Measurements from ENCODE around the gene RNF130. TPM values are rescaled to one million over a fixed set of nuclear protein-coding genes. Genes with fewer than 3 reads are reported as not detected.

Gene RNF130
- total RNA-seq, 1 donor from 2014 or later = 7.3 TPM

DNA sequence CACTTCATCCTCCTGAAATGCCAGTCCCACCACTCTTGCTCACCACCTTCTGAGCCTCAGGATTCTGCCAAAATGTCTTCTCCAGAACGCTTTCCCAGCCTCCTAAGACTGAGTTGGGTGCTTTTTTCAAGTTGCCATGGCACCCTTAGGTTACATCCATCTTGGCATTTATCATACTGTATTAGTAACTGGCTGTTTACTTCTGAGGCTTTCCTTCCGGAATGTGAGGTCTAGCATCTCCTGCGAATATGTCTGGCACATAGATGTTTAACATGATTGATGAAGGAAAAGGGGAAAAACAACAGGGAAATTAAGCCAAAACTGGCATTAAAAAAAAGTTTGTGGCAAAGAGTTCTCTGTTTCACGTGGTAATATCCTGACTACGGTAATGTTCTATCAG lies 24.9 kb downstream of the RNF130 start:
- Mint-ChIP-seq H3K27me3 (no peaks in the 10 kb centered on the region), H3K36me3 (ENCODE audit: low read depth) (no peaks in the 10 kb centered on the region), H3K9me3 (no peaks in the 10 kb centered on the region), H3K27ac (no peak overlapping the region), H3K4me1 (no peaks in the 10 kb centered on the region), H3K4me3 (no peak overlapping the region)
- no peak for DNase-seq
- intact Hi-C loops (cut with micrococcal nuclease) = no loop called here

DNA sequence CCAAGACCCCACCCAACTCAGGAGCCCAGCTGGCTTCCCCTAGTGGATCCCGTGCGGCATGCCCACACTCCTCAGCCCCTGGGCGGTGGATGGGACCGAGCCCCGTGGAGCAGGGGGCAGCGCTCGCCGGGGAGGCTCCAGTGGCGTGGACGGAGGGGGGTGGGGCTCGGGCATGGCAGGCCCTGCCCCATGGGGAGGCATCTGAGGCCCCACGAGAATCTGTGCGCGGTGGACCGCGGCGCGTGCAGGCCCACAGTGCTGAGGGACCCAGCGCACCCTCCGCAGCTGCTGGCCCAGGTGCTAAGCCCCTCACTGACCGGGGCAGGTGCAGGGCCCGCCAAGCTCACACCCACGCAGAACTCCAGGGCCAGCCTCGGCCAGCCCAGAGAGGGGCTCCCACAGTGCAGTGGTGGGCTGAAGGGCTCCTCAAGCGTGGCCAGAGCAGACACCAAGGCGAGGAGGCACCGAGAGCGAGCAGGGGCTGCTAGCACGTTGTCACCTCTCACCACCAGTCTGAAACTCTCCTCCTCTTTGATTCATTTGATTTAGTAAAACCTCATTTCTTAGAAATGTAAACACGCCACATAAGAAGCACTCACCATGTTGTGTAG lies 25.6 kb downstream of the RNF130 start:
- DNase-seq = no peak
- H3K9me3 Mint-ChIP-seq = no peaks in the 10 kb centered on the region
- H3K27me3 Mint-ChIP-seq = no peaks in the 10 kb centered on the region
- intact Hi-C loops (cut with micrococcal nuclease) = no loop called here
- H3K4me1 Mint-ChIP-seq = no peaks in the 10 kb centered on the region
- no peak overlapping the region for H3K4me3 Mint-ChIP-seq
- no peaks in the 10 kb centered on the region for H3K36me3 Mint-ChIP-seq (ENCODE audit: low read depth)
- H3K27ac Mint-ChIP-seq = no peak overlapping the region

DNA sequence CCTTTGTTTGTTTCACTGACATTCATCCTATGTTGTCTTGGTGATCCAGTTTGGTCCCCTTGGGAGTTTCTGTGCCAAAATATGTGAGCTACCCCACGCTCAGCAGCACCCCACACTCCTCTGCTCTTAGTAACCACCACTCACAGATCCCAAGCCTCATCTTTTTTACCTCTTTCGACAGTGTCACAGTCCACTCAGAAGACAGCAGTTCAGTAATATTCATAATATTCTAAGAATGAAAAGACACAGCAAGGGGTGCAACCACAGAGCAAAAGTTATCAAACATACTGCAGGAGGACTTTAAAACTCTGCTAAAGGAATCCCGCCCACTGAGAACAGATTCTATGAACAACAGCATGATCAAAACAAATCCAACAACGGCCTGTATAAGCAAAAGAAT lies 28.2 kb downstream of the RNF130 start:
- Mint-ChIP-seq H3K27ac (no peak overlapping the region), H3K36me3 (ENCODE audit: low read depth) (no peaks in the 10 kb centered on the region), H3K9me3 (no peaks in the 10 kb centered on the region), H3K27me3 (no peaks in the 10 kb centered on the region), H3K4me1 (no peaks in the 10 kb centered on the region), H3K4me3 (no peak overlapping the region)
- intact Hi-C loops (cut with micrococcal nuclease) = no loop called here
- no peak for DNase-seq

DNA sequence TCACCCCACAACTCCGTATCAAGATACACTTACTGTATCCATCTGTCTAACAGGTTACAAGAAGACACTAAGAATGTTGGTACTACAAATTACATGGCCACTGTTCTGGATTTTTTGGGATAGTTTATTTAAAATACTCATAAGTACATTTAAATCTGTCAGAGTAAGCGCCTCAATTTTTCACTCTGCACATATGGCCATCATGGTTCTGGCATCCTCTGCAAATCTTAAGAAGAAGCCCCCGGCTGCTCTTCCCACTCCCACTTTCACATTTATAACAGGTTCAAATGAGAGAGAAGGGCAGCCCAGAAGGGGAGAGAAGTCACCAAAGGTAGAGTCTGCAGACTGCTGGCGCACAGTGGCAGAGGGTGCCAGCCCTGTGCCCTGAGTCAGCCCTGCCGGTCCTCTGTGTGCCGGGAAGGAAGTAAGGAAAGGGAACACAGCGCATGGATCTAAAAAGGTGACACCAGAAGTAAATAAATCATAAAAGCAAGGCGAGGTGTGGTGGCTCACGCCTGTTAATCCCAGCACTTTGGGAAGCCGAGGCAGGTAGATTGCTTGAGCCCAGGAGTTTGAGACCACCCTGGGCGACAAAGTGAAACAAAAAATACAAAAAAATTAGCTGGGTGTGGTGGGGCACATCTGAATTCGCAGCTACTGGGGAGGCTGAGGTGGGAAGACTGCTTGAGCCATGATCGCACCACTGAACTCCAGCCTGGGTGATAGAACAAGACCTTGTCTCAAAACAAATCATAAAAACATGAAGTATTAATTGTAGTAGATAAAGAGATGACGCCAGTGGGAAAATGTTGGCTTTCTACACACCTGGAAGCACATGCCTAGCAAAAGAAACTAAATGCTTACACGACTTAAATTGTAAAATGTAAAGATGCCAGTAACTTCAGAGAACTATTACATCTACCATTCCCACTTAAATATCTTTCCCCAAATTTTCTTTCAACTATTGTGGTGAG lies 30.0 kb downstream of the RNF130 start:
- Mint-ChIP-seq H3K27ac (no peak overlapping the region), H3K9me3 (peaks cover 2% of the 10 kb centered on the region), H3K27me3 (no peaks in the 10 kb centered on the region), H3K4me1 (no peaks in the 10 kb centered on the region), H3K4me3 (no peak overlapping the region), H3K36me3 (ENCODE audit: low read depth) (no peaks in the 10 kb centered on the region)
- intact Hi-C loops (cut with micrococcal nuclease) = no loop called here
- DNase-seq = no peak

DNA sequence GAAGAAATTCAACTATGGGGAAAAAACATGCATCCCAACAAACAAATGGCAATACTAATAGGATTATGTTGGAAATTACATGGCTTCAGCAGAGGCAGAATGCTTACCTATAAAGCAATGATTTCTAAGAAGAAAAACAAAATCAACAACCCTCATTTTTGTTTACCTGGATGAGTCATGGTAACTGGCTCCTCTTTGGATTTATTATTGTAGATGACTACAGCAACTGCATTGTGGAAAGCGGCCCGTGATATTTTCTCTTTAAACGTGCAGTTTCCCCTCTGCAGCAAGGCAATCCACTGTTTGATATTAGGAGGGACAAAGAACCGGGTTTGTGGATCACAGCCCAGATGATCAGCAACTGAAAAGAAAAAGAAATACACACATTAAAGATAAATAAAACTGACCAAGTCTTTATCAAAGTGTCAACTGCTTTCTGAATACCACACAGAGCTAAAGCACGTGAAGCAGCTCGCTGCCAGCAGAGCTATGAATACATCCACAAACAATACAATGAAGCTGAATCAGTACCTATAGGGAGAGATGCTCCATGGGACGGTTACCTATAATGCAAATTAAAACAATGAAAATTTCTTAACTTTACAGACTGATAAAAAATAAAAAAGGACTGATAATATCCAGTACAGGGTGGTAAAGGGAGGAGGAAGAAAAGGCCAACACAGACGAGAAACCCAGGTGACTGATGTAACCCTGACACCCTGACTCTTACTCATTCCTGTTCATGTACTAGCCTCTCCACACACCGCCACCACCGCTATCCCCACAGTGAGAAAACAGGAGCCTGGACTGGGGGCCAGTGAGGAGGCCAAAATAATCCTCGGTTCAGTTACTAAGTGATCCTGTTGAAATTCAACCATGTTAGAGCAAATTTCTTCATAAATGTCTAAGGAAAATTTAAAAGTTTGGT lies 31.0 kb downstream of the RNF130 start:
- H3K27me3 Mint-ChIP-seq = no peaks in the 10 kb centered on the region
- H3K9me3 Mint-ChIP-seq = peaks cover 9% of the 10 kb centered on the region
- intact Hi-C loops (cut with micrococcal nuclease) = no loop called here
- no peak overlapping the region for H3K4me3 Mint-ChIP-seq
- no peak overlapping the region for H3K27ac Mint-ChIP-seq
- no peaks in the 10 kb centered on the region for H3K4me1 Mint-ChIP-seq
- no peak for DNase-seq
- no peaks in the 10 kb centered on the region for H3K36me3 Mint-ChIP-seq (ENCODE audit: low read depth)

DNA sequence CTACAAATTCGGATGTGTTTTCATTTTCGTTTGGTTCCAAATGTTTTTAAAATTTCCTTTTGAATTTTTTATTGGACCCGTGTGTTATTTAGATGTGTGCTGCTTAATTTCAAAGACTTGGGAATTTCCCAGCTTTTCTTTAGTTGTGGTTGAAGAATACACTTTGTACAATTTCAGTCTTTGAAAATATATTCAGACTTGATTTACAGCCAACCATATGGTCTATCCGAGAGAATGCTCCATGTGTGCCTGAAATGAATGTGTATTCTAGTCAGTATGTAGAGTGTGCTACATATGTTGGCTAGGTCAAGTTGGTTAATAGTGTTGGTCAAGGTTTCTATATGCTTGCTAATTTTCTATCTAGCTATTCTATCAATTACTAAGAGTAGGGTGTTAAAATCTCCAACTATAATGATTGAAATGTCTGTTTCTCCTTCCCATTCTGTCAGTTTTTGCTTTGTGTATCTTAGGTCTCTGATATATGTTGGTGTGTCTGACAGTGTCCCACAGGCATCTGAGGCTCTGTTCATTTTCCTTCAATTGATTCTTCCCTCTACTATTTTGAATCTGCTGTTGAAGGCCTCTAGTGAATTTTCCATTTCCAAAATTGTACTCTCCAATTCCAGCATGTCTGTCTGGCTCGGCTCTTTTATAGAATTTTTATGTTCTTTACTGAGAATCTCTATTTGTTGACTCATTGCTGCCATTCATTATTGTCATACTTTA lies 36.2 kb downstream of the RNF130 start:
- intact Hi-C loops (cut with micrococcal nuclease) = no loop called here
- DNase-seq = no peak

DNA sequence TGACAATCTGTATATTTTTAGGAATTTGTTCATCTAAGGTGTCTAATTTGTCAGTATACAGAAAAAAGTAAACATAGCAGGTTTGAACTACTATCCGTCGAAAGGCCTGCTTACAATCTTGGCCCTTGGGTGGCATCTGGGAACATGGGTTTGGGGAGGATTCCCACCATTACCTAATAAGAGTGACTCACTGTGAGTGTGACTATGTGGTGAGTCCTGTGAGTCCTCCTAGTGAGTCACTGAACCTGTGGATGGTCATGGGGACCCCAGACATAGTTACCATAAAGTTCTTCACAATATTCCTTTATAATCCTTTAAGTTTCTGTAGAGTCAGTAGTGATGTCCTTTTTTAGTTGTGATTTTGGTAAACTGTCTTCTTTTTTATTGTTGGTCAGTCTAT lies 37.0 kb downstream of the RNF130 start:
- no peaks in the 10 kb centered on the region for H3K27me3 Mint-ChIP-seq
- H3K4me1 Mint-ChIP-seq = no peaks in the 10 kb centered on the region
- no peak overlapping the region for H3K4me3 Mint-ChIP-seq
- H3K27ac Mint-ChIP-seq = no peak overlapping the region
- H3K9me3 Mint-ChIP-seq = peaks cover 17% of the 10 kb centered on the region
- no peaks in the 10 kb centered on the region for H3K36me3 Mint-ChIP-seq (ENCODE audit: low read depth)
- DNase-seq = no peak
- intact Hi-C loops (cut with micrococcal nuclease) = no loop called here

More for the DNA sequence above, 36.2 kb downstream of the RNF130 start:
- no peaks in the 10 kb centered on the region for H3K27me3 Mint-ChIP-seq
- no peak overlapping the region for H3K27ac Mint-ChIP-seq
- no peaks in the 10 kb centered on the region for H3K36me3 Mint-ChIP-seq (ENCODE audit: low read depth)
- no peak overlapping the region for H3K4me3 Mint-ChIP-seq
- H3K9me3 Mint-ChIP-seq = peaks cover 17% of the 10 kb centered on the region
- no peaks in the 10 kb centered on the region for H3K4me1 Mint-ChIP-seq

DNA sequence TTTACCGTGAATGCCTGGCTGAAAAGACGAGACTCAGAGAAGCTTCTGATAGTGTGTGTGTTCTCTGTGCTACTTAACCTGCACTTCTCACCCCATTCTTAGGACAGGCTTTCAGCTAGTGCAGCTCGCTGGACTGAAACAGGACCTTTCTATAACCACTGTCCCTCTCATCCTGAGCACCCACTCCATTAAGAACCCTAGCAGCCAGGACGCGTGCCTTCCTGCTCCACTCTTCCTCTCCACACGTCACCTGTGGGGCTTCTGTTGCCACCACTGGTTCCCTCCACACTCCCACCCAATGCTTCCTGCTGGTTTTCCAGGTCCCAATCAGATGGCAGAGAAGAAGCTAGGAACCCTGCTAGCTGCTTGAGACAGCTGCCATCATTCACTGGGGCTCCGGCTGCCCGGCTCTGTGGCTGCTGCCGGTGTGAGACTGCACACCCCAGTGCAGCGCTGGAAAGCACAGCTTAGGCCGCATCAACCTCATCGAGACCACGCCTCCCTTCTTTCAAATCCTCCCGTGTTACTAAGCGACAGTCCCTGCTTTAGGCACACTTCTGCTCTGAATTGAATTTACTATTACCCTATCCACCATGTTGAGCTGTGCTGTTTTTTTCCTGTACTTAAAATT lies 44.0 kb downstream of the RNF130 start:
- Mint-ChIP-seq H3K36me3 (ENCODE audit: low read depth) (no peaks in the 10 kb centered on the region), H3K27ac (no peak overlapping the region), H3K9me3 (no peaks in the 10 kb centered on the region), H3K4me3 (no peak overlapping the region), H3K4me1 (no peaks in the 10 kb centered on the region), H3K27me3 (no peaks in the 10 kb centered on the region)
- intact Hi-C loops (cut with micrococcal nuclease) = no loop called here
- no peak for DNase-seq

DNA sequence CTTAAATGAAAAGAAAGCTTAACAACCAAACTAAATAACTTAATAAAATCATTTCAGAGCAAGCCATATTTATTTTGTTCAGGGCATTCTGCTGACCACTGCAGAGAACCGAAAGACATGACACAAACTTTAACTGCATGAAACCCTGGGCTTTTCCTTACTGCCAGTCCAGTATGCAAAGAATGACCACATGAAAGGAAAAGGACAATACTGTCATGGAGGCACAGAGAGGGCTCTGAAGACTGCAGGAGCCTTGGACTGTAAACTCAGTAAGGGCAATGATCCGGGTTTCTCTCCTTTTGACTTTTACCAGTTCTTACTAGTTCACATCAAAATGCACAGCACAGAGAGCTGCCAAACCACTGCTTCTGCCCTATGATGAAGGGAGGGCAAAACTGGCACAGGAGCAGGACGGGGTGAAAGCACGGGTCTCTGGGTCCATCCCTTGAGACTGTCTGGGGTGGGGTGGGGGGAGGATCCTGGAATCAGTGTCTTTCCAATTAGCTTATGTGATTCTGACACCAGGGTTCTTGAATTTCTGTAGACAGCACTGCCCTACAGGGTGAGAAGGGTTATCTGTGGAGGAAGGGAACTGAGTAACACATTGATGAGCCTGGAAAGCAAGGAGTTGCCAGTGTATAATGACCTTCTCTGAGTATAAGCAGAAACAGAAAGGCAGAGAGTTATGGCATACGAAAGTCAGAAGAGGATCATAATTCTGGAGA lies 44.7 kb downstream of the RNF130 start:
- Mint-ChIP-seq H3K27me3 (no peaks in the 10 kb centered on the region), H3K4me1 (no peaks in the 10 kb centered on the region), H3K9me3 (no peaks in the 10 kb centered on the region), H3K36me3 (ENCODE audit: low read depth) (no peaks in the 10 kb centered on the region), H3K4me3 (no peak overlapping the region), H3K27ac (no peak overlapping the region)
- intact Hi-C loops (cut with micrococcal nuclease) = no loop called here
- DNase-seq = no peak

DNA sequence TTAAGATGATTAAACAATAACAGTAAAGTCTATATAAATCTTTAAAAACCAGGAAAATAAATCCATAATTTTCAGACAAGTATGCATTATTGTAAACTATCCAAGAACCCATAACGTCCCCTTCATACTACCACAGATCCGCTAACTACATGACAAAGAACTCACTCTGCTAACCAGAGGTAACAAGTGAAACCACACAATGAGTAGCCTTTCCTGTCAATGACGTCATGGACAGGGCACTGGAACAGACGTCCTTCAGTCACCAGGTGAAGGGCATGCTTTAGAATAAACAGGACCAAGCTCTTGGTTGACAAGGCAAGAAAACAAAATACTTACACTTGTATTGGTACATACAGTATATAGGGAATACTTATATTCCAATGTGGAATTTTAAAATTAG lies 45.2 kb downstream of the RNF130 start:
- intact Hi-C loops (cut with micrococcal nuclease) = no loop called here
- H3K4me3 Mint-ChIP-seq = no peak overlapping the region
- no peaks in the 10 kb centered on the region for H3K9me3 Mint-ChIP-seq
- H3K36me3 Mint-ChIP-seq (ENCODE audit: low read depth) = no peaks in the 10 kb centered on the region
- no peaks in the 10 kb centered on the region for H3K27me3 Mint-ChIP-seq
- no peak overlapping the region for H3K27ac Mint-ChIP-seq
- DNase-seq = no peak
- no peaks in the 10 kb centered on the region for H3K4me1 Mint-ChIP-seq

DNA sequence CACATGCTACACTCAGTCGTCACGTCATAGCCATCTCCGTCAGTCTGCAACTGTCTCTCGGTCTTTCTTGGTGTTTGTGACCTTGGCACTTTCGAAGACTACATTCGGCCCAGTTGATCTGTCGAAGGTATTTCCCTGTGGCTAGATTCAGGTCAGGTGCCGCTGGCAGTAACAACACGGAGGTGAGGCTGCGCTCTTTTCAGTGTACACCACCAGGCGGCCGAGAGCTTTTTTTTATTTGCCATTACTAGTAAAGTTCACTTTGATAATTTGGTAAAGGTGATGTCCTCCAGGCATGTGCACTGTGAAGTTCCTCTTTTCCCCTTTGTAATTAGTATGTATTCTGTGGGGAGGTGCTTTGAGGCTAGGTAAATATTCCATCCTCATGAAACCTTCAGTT lies 49.7 kb downstream of the RNF130 start:
- intact Hi-C loops (cut with micrococcal nuclease) = no loop called here

DNA sequence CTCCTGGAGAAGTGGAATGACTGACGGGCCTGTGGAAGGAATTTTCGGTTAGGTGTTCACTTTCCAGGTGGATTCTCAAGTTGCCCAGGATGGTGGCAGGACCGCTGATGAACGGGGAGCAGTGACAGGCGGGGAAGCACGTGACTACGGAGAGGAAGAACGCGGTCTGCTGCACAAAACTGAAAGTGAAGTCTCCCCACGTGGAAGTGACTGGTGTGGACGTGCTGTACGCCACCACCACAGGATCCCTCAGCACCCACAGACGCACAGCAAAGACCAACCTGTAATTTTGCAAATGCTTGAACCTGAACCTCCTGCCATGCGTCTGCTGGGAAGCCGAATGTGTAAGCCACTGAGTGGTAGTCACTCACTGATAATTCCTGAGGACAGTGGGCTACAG lies 51.4 kb downstream of the RNF130 start:
- no peak overlapping the region for H3K4me3 Mint-ChIP-seq
- intact Hi-C loops (cut with micrococcal nuclease) = no loop called here
- no peaks in the 10 kb centered on the region for H3K4me1 Mint-ChIP-seq
- no peaks in the 10 kb centered on the region for H3K36me3 Mint-ChIP-seq (ENCODE audit: low read depth)
- no peaks in the 10 kb centered on the region for H3K9me3 Mint-ChIP-seq
- DNase-seq = no peak
- no peak overlapping the region for H3K27ac Mint-ChIP-seq
- no peaks in the 10 kb centered on the region for H3K27me3 Mint-ChIP-seq

More for the DNA sequence above, 49.7 kb downstream of the RNF130 start:
- Mint-ChIP-seq H3K27me3 (no peaks in the 10 kb centered on the region), H3K4me1 (no peaks in the 10 kb centered on the region), H3K27ac (no peak overlapping the region), H3K4me3 (no peak overlapping the region), H3K9me3 (no peaks in the 10 kb centered on the region), H3K36me3 (ENCODE audit: low read depth) (no peaks in the 10 kb centered on the region)
- no peak for DNase-seq

Measured in activated CD4-positive, alpha-beta T cell treated with anti-CD3 and anti-CD28 coated beads, Interleukin-2, amount 10 ng/mL, durations not matched to agents 24 days and 14 days (primary cell).